GM10847 (cell line): ENCODE data around the gene IPPK.

Experiments
- POLR2A ChIP-seq: IDR thresholded peaks from 2 replicates; pipeline ENCODE4 v1.6.1; 2011; ENCODE audit not compliant: insufficient read length; ENCODE audit errors: extremely low read depth

IPPK gene

DNA sequence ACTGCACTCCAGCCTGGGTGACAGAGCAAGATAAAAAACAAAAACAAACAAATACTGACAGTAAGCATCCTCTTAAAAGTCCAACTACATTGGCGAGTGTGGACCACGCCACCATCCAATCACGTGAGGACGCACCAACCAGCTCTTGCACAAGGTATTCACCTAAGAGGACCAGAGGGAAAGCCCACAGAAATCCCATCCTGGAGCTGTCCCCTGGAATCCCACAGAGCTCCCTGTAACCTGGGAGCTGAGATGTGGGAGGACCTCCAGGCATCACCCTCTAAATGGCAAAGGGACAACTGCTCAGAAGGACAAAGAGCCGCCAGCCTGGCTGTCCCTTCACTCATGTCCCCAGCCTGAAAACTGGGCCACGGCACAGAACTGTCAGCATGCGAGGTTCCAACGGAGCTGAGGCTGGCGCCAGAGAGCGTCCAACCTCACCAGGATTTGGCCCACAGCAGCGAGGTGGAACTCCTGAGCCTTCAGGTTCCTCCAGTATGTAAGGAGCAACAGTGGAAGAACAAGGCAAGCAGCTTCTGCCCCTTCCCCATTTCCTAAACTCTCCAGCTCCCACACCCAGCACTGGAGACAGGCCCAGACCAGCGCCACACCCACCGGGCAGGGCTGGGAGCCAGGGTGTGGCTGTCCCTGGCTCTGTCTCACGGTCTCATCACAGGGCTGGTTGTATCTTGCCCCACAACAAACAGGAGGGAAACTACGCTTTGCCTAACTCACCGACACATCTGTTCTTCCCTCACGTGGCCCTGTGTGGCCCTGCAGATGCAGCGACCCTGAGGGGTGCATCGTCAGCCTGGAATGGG, 15.2 kb downstream of the IPPK start:
- no peak for TF ChIP-seq POLR2A

GRCh38 chr9:92652461-92652860, 17.5 kb downstream of the IPPK start:
- TF ChIP-seq POLR2A: no peak

- TF ChIP-seq POLR2A: no peak
Measured at GRCh38 chr9:92650839-92651621, 18.9 kb downstream of the IPPK start.

DNA sequence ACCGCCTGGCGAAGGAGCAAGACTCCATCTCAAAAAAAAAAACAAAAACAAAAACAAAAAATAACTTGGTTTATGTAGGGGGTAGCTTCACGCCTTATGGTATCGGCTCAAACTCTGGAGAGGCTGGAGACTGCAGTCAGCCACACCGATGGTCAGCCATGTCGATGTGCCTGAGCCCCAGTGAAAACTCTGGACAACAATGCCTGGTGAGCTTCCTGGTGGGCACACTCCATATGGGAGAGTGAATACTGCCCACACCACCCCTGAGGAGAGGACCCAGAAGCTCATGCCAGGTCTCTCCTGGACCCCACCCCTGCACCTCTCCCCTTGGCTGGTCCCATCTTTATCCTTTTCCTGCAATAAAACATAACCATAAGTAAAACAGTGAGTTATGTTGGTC, 19.6 kb downstream of the IPPK start:
- no peak for TF ChIP-seq POLR2A

DNA sequence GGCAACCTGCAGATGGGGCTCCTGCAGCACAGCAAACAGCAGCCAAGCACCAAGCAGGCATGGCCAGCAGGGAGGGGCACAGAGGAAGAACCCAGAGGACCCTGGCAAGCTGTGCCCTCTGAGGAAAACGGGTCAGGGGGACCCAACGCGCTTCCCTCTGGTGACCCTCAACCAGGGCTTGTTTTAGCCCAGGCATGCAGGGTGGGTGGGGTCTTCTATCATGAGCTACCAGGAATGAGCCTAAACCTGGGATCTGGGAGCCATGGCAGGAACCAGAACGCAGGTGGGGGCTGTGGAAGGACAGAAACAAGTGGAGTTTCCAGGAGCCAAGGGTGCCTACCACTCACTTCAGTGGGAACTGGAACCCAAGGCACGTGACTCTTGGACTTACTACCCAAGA, 20.9 kb downstream of the IPPK start:
- TF ChIP-seq POLR2A: no peak

- no peak for TF ChIP-seq POLR2A
Measured at GRCh38 chr9:92648474-92648971, 21.4 kb downstream of the IPPK start.

- no peak for TF ChIP-seq POLR2A
Measured at GRCh38 chr9:92647671-92648473, 22.1 kb downstream of the IPPK start.

GRCh38 chr9:92645041-92645440, 24.9 kb downstream of the IPPK start:
- TF ChIP-seq POLR2A: no peak

- no peak for TF ChIP-seq POLR2A
Measured at GRCh38 chr9:92644278-92644677, 25.7 kb downstream of the IPPK start.

GRCh38 chr9:92642564-92642963, 27.4 kb downstream of the IPPK start:
- TF ChIP-seq POLR2A: no peak

DNA sequence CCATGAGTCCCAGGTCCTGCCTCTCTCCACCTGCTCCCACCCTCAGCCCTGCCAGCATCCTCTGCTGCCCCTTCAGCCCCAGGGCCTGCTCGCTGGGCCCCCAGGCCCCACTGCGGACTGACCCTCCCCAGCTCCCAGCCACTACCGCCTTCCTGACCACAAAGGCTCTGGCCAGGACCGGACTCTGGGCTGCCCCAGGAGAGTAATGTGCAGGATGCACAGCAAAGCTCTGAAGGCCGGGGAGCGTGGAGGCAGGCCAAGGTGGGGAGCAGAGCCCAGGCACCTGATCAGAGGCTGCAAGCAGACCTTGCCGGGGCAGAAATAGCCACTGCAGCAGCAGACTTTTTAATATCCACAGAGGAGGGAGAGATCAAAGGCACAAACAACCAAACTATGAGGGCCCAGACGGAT, 27.9 kb downstream of the IPPK start:
- TF ChIP-seq POLR2A: no peak

DNA sequence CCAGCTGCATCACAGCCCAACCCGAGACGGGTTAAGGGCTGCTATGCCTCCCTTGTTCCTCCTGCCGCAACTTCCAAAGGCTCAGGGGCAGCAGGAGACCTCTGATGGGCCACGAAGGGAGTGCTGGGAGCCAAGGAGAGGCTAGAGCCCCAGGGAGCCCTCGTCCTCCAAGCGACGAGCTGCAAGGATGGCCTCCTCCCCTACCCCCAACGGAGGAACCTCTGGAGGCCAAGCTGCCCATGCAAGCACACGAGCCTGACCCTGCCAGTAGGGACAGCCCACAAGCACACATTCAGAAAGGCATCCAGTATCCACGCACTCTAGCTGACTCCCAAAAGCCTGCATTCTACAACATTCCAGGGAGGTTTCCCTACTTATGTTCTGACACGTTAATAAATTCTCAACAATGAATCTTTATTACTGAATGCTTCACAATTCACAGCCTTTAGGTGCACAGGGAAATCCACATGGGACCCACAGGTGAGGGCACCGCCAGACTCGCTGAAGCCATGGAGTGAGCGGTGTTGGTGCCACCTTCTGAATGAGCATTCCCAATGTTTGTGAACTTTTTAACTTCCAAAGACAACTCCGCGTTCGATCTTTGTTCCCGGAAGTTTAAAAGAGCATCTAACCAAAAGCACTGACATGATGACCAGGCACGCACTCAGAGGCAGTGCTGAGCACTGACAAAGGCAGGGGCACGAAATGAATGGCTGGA, 28.7 kb downstream of the IPPK start:
- TF ChIP-seq POLR2A: no peak

DNA sequence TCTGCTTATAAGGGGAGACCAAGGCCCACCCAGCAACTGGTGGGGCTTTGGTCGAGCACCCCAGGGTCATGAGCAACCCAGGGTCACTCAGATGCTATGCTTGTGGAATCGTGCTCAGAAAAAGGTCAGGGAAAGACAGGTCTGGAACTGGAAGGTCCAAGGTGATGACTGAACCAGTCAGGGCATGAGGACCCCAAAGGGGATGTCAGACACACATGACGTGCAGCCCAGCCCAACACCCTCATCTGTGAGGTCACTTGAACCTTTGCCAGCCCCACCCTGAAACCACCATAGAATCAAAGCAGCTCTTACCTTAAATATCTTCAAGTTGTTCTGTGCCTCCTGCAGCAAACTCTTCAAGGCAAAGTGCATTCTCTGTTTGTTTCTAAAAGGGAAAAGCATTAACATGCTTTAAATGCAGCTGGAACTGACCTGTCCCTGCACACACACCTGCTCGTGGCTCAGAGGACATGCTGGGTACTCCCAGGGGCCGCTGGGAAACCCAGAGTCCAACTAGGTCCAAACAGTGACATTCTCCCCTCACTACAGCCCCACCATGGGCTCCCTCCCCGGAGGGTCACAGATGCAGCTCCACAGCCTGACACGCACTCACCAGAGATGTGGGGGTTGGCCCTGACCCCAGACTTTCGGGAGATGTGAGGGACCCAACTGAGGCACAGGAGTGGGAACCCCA, 29.4 kb downstream of the IPPK start:
- no peak for TF ChIP-seq POLR2A

DNA sequence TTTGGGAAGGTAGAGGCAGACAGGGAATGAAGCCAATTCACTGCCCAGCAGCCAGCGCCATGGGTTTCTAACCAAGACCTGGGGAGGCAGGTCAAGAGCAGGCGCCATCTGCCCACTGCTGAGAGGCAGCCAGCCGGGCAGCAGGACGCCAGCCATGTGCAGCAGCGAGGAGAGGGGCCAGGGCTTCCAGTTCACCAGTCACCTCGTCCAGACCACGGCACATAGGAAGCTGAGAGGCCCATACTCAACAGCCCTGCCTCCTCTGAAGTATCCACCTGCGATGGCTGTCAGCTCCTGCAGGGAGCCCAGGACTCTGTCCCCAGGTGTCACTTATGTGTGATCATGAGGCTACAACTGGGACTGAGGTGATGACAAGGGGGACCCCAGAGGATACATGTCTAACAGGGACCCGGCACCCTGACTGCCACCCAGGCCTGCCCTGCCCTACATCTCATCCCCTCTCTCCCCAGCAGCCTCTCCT, 30.1 kb downstream of the IPPK start:
- no peak for TF ChIP-seq POLR2A
